ENCODE results near the gene DAPL1.
"Not testable (repeated sequence)": the region's sequence is repeated elsewhere in the genome, so short reads cannot be mapped to it uniquely, and the experiment has no call there.

The DAPL1 gene

GRCh38 chr2:158865469-158865868 is 70.4 kb downstream of the DAPL1 start:
- H3K4me2 ChIP-seq (ENCODE audit: low read length); H3K9ac ChIP-seq (ENCODE audit: low read length); H3K36me3 ChIP-seq (replicated peaks; ENCODE audit: low read depth, low read length); H3K4me3 ChIP-seq (ENCODE audit: low read length); H4K20me1 ChIP-seq (ENCODE audit: insufficient read depth, low read length); H3K9me3 ChIP-seq (ENCODE audit: insufficient read depth, low read length); H2AFZ ChIP-seq (ENCODE audit: low read depth, low read length); H3K27me3 ChIP-seq (ENCODE audit: low read depth, low read length); H3K27ac ChIP-seq (ENCODE audit: low read length); H3K4me1 ChIP-seq (ENCODE audit: low read length); H3K79me2 ChIP-seq (ENCODE audit: low read length): not testable (repeated sequence)

Data from OCI-LY3 (cell line).